Peyer's patch (tissue), 4 donors: ENCODE measurements around the gene SLC6A1.

Experiments used
- POLR2A ChIP-seq, 2 donors: fragments of 450-650 bp; IDR thresholded peaks; one replicate each; pipeline ENCODE4 v1.5.1; 2017; ENCODE audit warnings: antibody characterized with exemption in 2 of 2, mild to moderate bottlenecking in 2 of 2, moderate library complexity in 2 of 2
- TF ChIP-seq, protein P1 (sequence below), 6 experiments: fragments of 450-650 bp in 4 of 6; fragments of 200-600 bp in 2 of 6; sonication (generic) in 1 of 6; IDR thresholded peaks; one replicate each; pipeline ENCODE4 v1.5.1; 2017 to 2019; ENCODE audit warnings: antibody characterized with exemption in 6 of 6, mild to moderate bottlenecking in 3 of 6, moderate library complexity in 1 of 6

DNA sequence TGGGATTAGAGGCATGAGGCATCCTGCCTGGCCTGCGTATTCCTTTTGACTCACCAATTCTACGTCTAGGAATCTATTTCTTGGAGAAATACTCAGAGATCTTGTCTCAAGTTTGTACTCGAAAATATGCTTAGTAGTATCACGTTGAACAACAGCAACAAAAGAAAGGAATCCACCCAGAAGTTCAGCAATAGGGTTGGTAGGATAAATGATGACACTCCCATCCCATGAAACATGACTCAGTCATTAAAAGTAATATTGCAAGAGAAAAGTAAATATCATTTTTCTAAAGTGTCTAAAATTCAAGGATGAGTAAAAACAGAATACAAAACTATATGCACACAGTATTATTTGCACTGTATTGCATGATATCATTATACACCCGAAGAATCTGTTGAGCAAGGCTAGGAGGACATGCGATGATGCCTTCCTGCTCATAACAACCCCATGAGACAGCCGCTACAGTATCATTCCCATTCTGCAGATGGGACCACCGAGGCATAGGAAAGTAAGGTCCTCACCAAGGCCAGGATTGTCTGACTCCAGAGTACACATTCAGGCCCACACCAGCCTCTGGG lies 61.5 kb downstream of the SLC6A1 start:
- TF ChIP-seq, protein P1, sequence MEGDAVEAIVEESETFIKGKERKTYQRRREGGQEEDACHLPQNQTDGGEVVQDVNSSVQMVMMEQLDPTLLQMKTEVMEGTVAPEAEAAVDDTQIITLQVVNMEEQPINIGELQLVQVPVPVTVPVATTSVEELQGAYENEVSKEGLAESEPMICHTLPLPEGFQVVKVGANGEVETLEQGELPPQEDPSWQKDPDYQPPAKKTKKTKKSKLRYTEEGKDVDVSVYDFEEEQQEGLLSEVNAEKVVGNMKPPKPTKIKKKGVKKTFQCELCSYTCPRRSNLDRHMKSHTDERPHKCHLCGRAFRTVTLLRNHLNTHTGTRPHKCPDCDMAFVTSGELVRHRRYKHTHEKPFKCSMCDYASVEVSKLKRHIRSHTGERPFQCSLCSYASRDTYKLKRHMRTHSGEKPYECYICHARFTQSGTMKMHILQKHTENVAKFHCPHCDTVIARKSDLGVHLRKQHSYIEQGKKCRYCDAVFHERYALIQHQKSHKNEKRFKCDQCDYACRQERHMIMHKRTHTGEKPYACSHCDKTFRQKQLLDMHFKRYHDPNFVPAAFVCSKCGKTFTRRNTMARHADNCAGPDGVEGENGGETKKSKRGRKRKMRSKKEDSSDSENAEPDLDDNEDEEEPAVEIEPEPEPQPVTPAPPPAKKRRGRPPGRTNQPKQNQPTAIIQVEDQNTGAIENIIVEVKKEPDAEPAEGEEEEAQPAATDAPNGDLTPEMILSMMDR (IDR thresholded peaks at IDR 0.05): no peak
- no peak for TF ChIP-seq POLR2A (IDR thresholded peaks at IDR 0.05)
